ENCODE measurements around the gene C3orf70. TPM values are rescaled to one million over a fixed set of nuclear protein-coding genes. Genes with fewer than 3 reads are reported as not detected.

C3orf70 gene
- total and polyA plus RNA-seq, 2 of the 8 experiments (the other 6 are each of a cell fraction or from before 2014, with no cell fraction given) = 1.7 to 2.0 TPM

GRCh38 chr3:185155678-185156077 is 2.8 kb upstream of the C3orf70 start:
- Histone ChIP-seq H4K91ac (replicated peaks; ENCODE audit: insufficient read length, low read length) (no peak overlapping the region), H2BK20ac (ENCODE audit: low read length) (no peak overlapping the region), H3K18ac (ENCODE audit: extremely low read depth, low read length) (no peak overlapping the region), H3K4me2 (ENCODE audit: insufficient read depth in 1 of 2, low read depth in 2 of 2, low read length in 2 of 2) (no peak overlapping the region), H4K8ac (ENCODE audit: extremely low read depth, insufficient read depth, low read length) (no peak overlapping the region), H2BK5ac (ENCODE audit: low read depth, low read length) (no peak overlapping the region), H4K20me1 (replicated peaks in 1 of 2; ENCODE audit: control insufficient read depth in 1 of 2, insufficient read depth in 2 of 2, low read length in 2 of 2) (peaks cover 3 to 7% of the 10 kb centered on the region in 2 experiments), H3K4ac (replicated peaks; ENCODE audit: insufficient read length, low read depth, low read length) (no peak overlapping the region), H3K27ac (ENCODE audit: low read depth, low read length) (no peak overlapping the region), H3K56ac (replicated peaks; ENCODE audit: insufficient read length, low read depth, low read length) (no peak overlapping the region), H3K79me2 (ENCODE audit: control insufficient read depth in 1 of 2, insufficient read depth in 2 of 2, low read length in 2 of 2) (no peaks in the 10 kb centered on the region), H3K23me2 (ENCODE audit: low read depth, low read length) (peaks cover 14% of the 10 kb centered on the region), H3K79me1 (ENCODE audit: low read depth, low read length) (no peaks in the 10 kb centered on the region), H3K4me1 (replicated peaks in 1 of 4; ENCODE audit: control insufficient read depth in 3 of 4, insufficient read depth in 4 of 4, low read length in 3 of 4) (peaks cover 4 to 9% (median 6%) of the 10 kb centered on the region in 4 experiments; a peak in 6 of 7 replicates), H4K5ac (ENCODE audit: insufficient read length, low read depth, low read length) (no peak overlapping the region), H3K4me3 (ENCODE audit: extremely low read depth in 1 of 4, insufficient read depth in 2 of 4, low read depth in 3 of 4, low read length in 4 of 4) (no peak overlapping the region), H2BK12ac (ENCODE audit: low read depth, low read length) (no peak overlapping the region), H3K9me3 (ENCODE audit: insufficient read depth in 2 of 2, low read depth in 1 of 2, low read length in 1 of 2) (no peaks in the 10 kb centered on the region), H2BK120ac (replicated peaks; ENCODE audit: low read depth, low read length) (no peak overlapping the region), H3K9ac (replicated peaks in 1 of 4; ENCODE audit: extremely low read depth in 1 of 4, low read depth in 3 of 4, low read length in 3 of 4) (no peak overlapping the region), H2AK5ac (ENCODE audit: low read depth, low read length) (no peak overlapping the region), H3K14ac (ENCODE audit: insufficient read length) (no peak overlapping the region), H3K36me3 (ENCODE audit: control insufficient read depth in 2 of 4, insufficient read depth in 4 of 4, low read length in 3 of 4) (no peaks in the 10 kb centered on the region), H3K23ac (ENCODE audit: insufficient read length) (no peak overlapping the region), H2AFZ (ENCODE audit: low read length) (no peak overlapping the region), H3K27me3 (replicated peaks in 1 of 4; ENCODE audit: control insufficient read depth in 3 of 4, extremely low read depth in 1 of 4, insufficient read depth in 3 of 4, low read length in 3 of 4) (peaks cover 0 to 26% (median 18%) of the 10 kb centered on the region in 4 experiments; a peak in 6 of 7 replicates), H2BK15ac (ENCODE audit: low read length) (no peak overlapping the region)
- CTCF ChIA-PET (ENCODE audit: partially characterized antibody) = interaction anchor here (0.9 kb wide), 1 partner anchor 9 kb away, joined by 3 read pairs; no protein-coding TSS in a partner anchor
- POLR2A ChIA-PET (ENCODE audit: partially characterized antibody) = no interaction called here
- FAIRE-seq (no peak), DNase-seq (ENCODE audit: low read depth in 1 of 2, low spot score in 2 of 2) (no peak)
- WGBS, 2 experiments (ENCODE audit: extremely low coverage in 1 of 2, insufficient coverage in 1 of 2, insufficient read length in 1 of 2, insufficient replicate concordance in 2 of 2, low coverage in 1 of 2, low lambda C conversion rate in 2 of 2, missing lambda C conversion rate in 1 of 2) = 83% methylated on average over 5 of the region's 5 CpGs; no CpG with 5 or more reads in 1 of the 2 experiments
- no peak for TF ChIP-seq JUN (IDR thresholded peaks at IDR 0.05; ENCODE audit: low read depth, low read length)
- TF ChIP-seq ATF3 (IDR thresholded peaks at IDR 0.05; ENCODE audit: insufficient read depth, low read depth, low read length) = no peak
- TF ChIP-seq MAFK (IDR thresholded peaks at IDR 0.05; ENCODE audit: low read depth, low read length) = no peak
- TF ChIP-seq TEAD4 (IDR thresholded peaks at IDR 0.05; ENCODE audit: low read depth, low read length) = no peak
